Measurements from ENCODE around the gene ZMYND15.

The ZMYND15 gene

GRCh38 chr17:4716081-4716480 lies 23.6 kb upstream of the ZMYND15 start:
- no peak for DNase-seq

DNA sequence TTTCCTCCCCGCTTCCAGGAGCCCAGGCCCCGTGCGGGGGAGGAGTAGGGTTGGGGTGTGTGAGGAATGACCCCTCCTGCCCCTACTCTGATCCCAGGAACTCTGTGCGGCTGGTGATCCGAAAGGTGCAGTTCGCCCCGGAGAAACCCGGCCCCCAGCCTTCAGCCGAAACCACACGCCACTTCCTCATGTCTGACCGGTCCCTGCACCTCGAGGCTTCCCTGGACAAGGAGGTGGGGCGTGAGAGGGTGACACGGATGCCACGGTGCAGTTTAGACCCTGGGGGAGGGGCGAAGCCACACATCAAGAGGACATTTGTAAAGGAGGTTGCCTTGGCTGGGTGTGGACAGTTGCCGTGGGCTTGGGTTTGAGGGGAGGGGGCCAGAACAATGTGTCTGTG lies 21.8 kb upstream of the ZMYND15 start:
- DNase-seq, result no peak

DNA sequence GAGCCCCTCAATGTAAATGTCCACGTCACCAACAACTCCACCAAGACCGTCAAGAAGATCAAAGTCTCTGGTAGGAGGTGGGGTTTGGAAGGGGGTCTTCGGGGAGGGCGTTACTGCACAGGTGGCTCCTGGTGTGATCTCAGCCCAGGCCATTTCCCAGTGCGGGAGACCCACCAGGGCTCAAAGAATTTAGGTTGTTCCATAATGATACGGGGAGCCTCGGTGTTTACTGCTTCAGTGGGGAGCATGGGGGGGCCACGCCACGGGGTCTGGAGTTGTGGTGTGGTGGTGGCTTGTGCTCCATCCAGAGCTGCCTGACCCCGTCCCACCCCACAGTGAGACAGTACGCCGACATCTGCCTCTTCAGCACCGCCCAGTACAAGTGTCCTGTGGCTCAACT lies 21.4 kb upstream of the ZMYND15 start:
- no peak for DNase-seq

DNA sequence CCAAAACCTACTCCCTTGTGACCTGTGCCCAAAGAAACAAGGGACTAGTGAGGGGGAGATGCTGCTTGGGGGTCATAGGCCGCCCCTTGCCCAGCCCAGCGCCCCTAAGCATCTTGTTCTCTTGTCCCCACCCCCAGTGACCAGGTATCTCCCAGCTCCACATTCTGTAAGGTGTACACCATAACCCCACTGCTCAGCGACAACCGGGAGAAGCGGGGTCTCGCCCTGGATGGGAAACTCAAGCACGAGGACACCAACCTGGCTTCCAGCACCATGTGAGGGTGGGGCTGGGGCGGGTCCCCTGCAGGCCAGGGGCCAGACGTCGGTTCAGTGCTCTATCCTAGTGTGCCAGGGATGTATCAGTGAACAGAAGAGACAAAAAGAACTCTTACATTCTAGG lies 20.5 kb upstream of the ZMYND15 start:
- no peak for DNase-seq

DNA sequence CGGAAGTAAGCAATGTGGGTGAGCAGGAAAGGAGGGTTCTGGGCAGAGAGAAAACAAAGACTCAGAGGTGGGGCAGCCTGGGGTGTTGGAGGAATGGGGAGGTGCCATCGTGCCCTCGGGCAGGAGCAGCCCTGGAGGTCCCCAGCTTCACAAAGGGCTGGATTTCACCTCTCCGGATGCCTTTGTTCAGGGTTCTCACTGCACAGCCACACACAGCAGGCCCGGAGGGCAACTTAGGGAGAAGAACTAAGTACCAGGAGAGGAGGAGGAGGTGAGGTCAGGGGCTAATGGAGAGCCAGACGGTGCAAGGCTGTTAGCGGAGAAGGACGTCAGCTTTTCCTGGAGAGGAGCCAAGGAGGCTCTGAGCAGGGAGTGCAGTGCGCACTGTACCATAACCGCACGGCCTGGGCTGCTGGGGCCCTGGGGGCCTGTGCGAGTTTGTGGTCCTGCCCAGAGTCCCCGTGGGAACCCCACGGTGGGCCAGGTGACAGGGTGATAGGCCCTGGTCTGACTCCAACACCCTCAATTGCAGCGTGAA lies 19.9 kb upstream of the ZMYND15 start:
- peak; percentile 10 for DNase-seq

GRCh38 chr17:4720787-4721186 lies 18.8 kb upstream of the ZMYND15 start:
- no peak for DNase-seq

DNA sequence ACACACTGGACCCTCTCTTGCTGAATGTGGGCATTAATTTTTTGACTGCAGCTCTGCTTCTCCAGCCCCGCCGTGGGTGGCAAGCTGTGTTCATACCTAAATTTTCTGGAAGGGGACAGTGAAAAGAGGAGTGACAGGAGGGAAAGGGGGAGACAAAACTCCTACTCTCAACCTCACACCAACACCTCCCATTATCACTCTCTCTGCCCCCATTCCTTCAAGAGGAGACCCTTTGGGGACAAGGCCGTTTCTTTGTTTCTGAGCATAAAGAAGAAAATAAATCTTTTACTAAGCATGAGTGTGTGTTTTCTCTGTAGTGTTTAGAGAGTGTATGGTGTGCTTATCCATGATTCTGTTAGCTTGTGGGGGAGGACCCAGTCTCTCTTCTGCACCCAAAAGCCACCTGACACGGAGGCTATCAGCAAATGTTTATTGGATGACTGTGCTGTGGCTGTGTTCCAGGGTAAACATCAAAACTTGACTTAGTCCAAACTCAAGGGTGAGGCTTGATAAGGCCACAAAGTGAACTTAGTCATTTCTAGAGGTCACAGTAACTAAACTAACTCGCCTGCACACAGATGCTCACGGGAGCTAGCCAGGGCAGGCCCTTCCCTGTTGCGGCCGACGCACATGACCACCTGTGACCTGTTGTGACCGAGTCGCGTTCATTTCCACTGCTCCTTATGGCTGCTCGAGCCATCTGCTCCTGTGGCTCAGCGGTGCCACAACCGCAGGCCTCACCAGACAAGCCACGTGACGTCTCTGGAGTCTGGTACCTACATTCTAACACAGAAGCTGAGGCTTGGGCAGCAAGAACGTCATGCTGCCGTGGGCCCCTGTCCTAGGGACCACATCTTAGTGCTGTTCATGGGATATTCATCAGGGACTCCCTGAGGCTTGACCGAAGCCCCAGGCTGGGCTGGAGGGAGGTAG lies 18.2 kb upstream of the ZMYND15 start:
- DNase-seq, result peak; percentile 88

- no peak for DNase-seq
Measured at GRCh38 chr17:4722678-4723240, 16.9 kb upstream of the ZMYND15 start.

DNA sequence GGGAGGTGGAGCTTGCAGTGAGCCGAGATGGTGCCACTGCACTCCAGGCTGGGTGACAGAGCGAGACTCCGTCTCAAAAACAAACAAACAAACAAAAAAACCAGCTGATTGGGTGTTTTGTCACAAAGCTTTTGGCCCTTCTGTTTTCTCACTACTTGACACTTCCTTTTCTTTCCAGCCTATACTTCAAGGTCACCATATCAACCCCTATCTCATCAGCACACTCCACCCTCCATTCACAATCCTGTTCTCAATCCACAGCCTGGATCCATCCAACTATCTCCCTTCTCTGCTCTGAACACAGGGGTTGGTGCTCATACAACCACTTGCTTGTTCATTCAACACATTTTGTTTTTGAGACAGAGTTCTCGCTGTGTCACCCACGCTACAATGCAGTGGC lies 15.0 kb upstream of the ZMYND15 start:
- DNase-seq, result peak; percentile 54

- DNase-seq, result no peak
Measured at GRCh38 chr17:4725646-4726310, 13.9 kb upstream of the ZMYND15 start.

DNA sequence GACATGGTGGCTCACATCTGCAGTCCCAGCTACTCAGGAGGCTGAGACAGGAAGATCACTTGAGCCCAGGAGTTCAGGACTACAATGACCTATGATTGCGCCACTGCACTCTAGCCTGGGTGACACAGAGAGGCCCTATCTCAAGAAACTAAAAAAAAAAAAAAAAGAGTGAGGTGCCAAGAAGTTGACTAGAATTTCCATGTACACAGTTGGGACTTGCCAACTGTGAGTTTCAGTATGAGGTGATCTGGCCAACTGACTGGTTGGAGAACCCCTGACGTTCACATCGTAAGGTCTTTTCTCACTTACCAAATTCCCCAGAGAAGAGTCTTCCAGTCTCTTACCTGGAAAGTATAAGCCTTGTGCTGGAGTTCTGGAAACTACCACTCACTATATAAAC lies 11.5 kb upstream of the ZMYND15 start:
- no peak for DNase-seq

DNA sequence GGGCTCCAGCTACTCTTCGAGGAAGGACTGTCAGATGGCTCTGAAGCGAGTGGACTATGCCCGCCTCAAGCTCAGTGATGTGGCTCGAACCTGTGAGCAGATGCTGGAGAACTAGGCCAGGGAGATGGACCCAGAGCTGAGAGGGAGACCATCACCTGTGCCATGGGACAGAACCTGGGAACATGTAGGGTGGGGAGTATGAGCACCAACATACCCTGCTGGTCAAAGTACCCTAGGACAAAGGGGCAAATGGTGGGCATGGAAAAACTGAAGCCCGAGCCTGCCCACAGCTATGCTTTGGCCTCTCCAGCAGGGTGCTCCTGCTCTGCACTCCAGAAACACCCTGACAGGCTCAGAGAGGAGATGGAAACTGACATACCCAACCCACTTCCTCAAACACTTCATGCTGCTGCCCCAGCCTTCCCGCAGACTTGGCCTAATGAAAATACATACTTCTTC lies 6.5 kb upstream of the ZMYND15 start:
- DNase-seq, result peak; percentile 72

DNA sequence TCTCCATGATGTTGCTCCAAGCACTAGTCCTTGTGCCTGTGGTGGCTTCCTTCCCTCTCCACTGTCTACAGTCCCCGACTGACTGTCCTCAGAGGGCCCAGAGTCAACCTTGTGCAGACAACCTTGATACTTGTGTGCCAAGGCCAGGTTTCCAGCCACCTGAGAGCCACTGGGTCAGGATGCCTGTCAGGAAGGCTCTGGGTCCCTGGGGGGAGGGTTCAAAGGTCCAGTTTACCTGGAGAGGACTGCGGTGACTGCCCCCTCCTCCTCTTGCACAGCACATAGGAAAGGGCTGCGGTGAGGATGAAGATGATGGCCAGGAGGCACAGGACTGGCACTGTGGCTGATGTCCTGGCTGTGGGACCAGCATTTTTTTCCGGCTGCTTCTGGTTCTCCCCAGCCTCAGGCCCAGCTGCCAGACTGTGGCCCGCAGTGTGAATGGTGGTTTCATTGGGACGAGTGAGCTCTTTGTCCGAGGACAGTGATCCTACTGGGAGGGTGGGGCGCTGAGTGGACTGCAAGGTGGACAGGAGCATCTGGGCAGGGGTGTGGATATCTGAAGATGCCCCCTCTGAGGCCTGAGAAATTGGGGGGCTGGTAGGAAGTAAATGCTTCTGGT lies 4.7 kb upstream of the ZMYND15 start:
- no peak for DNase-seq

DNA sequence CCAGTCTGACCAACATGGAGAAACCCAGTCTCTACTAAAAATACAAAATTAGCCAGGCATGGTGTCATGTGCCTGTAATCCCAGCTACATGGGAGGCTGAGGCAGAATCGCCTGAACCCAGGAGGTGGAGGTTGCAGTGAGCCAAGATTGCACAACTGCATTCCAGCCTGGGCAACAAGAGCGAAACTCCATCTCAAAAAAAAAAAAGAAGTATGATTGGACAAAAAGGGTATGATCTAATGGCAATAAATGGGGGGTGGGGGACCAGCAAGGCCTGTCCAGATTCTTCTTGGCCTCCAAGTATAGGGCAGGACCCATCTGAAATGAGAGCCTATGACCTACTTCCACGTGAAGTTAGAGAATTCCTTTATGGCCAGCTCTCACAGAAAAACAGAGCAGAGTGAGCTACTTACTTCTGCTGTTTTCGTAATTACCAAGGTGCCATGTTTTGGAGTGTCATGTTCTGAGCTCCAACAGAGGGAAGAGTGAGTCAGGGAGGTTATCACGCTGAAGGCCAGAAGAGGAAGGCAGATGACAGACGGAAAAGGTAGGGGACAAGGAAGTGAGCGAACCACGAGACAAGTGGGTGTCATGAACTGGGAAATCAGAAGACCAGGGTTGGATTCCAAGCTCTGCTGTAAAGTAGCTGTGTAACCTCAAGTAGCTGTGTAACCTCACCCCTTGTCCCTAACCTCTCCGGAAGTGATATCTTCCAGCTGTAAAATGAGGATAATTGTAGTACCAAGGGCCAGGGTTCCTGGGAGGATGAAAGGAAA lies 3.6 kb upstream of the ZMYND15 start:
- DNase-seq, result no peak

- DNase-seq, result no peak
Measured at GRCh38 chr17:4738136-4739121, 1.2 kb upstream of the ZMYND15 start.

- no peak for DNase-seq
Measured at GRCh38 chr17:4740025-4740351, 355 bp downstream of the ZMYND15 start.

DNA sequence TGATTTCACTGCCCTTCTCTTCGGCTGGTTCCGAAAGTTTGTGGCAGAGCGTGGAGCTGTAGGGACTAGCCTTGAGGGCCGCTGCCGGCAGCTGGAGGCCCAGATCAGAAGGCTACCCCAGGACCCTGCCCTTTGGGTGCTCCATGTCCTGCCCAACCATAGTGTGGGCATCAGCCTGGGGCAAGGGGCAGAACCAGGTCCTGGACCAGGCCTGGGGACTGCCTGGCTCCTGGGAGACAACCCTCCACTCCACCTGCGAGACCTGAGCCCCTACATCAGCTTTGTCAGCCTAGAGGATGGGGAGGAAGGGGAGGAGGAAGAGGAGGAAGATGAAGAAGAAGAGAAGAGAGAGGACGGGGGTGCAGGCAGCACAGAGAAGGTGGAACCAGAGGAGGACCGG lies 951 bp downstream of the ZMYND15 start:
- no peak for DNase-seq

- no peak for DNase-seq
Measured at GRCh38 chr17:4741544-4741943, 1.9 kb downstream of the ZMYND15 start.

DNA sequence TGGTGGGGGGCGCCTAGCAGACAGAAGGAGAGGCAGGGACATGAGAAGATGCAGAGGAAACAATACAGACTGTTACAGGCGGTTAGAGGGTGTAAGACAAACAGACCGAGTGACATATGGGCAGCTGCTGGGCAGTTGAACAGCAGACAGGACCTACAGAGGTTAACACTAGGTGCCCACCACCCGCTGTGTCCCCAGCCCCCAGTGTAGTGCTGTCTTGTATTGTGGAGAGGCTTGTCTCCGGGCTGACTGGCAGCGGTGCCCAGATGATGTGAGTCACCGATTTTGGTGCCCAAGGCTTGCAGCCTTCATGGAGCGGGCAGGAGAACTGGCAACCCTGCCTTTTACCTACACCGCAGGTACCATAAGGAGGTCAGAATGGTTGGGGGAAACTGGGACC lies 2.5 kb downstream of the ZMYND15 start:
- DNase-seq, result no peak

DNA sequence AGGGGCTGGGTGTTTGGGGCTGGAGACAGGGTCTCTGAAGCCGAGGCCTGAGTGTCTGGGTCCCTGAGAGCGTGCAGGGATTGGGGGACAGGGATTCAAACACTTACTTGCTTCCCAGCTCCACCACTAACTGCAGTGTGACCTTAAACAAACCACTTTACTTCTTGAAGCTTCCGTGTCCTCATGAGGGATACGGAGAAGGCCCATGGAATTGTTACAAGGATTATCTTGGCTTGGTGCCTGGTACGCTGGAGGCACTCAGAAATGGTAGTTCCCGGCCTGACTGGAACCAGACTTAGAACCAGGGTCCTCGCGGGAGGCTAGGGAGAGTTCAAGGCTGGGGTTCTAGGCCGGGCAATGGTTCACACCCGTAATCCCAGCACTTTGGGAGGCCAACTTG lies 3.0 kb downstream of the ZMYND15 start:
- no peak for DNase-seq

DNA sequence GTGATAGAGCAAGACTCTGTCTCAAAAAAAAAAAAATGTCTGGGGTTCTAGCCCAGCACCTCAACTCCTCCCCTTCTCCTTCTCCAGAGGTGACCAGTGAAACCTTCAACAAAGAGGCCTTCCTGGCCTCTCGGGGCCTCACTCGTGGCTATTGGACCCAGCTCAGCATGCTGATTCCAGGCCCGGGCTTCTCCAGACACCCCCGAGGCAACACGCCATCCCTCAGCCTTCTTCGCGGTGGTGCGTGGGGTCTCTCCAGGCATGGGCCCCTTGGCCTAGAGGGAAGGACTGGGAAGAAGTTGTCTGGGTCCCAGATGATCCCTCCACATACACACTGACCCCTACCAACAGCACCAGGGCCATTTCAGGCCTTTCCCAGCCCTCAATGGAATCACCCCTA lies 3.6 kb downstream of the ZMYND15 start:
- DNase-seq, result no peak

Measured in hematopoietic multipotent progenitor cell treated with erythropoietin and hydrocortisone succinate and interleukin-3 and kit ligand, for 6 days (in vitro differentiated cells).